PC-9 (cell line): ENCODE results near the gene NOX5. TPM values are rescaled to one million over a fixed set of nuclear protein-coding genes. Genes with fewer than 3 reads are reported as not detected.

Experiments used
- BruUV-seq: library from RNA; stranded (reverse); fragments of 400-500 nt; replicated peaks from 2 replicates; lab custom pipeline; 2021; lab: Mats Ljungman, UMichigan
- CTCF ChIA-PET: fragments of 300-600 bp; sonication (Branson Sonifier 250); formaldehyde crosslinking; loops from one replicate; lab custom pipeline; 2022; ENCODE audit warnings: antibody characterized with exemption; lab: Charles Lee
- POLR2A ChIA-PET: fragments of 300-600 bp; sonication (Branson Sonifier 250); formaldehyde crosslinking; loops from one replicate; lab custom pipeline; 2022; ENCODE audit warnings: antibody characterized with exemption; ENCODE audit not compliant: unreplicated experiment; lab: Charles Lee
- DNase-seq, 2 experiments: peaks; one replicate each; pipeline versions ENCODE4 v3.0.0 to v3.0.0-alpha.2; 2015 to 2022; ENCODE audit warnings: mixed read lengths in 1 of 2
- H2AFZ ChIP-seq: fragments of 200-600 bp; sonication (generic); 2 replicates; pipeline ENCODE4 v1.8.1; 2017; ENCODE audit warnings: antibody characterized with exemption
- H3F3A ChIP-seq: fragments of 200-600 bp; sonication (generic); 2 replicates; pipeline ENCODE4 v1.8.1; 2017; ENCODE audit warnings: antibody characterized with exemption, mild to moderate bottlenecking, low read depth; ENCODE audit not compliant: insufficient read depth
- H3K27ac ChIP-seq: fragments of 200-600 bp; sonication (generic); 2 replicates; pipeline ENCODE4 v1.6.1; 2016; ENCODE audit warnings: mixed run types
- H3K27me3 ChIP-seq: fragments of 200-600 bp; sonication (generic); 2 replicates; pipeline ENCODE4 v1.6.1; 2016; ENCODE audit warnings: low read depth, mixed run types; ENCODE audit not compliant: insufficient read depth
- H3K36me3 ChIP-seq: fragments of 200-600 bp; sonication (generic); 2 replicates; pipeline ENCODE4 v1.6.1; 2016; ENCODE audit warnings: low read depth, mixed run types
- H3K4me1 ChIP-seq: fragments of 200-600 bp; sonication (generic); replicated peaks from 2 replicates; pipeline ENCODE4 v1.6.1; 2016; ENCODE audit warnings: mixed run types; ENCODE audit not compliant: insufficient read depth
- H3K4me2 ChIP-seq: fragments of 200-600 bp; sonication (generic); 2 replicates; pipeline ENCODE4 v1.6.1; 2017; ENCODE audit warnings: mixed run types
- H3K4me3 ChIP-seq: fragments of 200-600 bp; sonication (generic); 2 replicates; pipeline ENCODE4 v1.6.1; 2016; ENCODE audit warnings: mixed run types
- H3K79me2 ChIP-seq: fragments of 200-600 bp; sonication (generic); 2 replicates; pipeline ENCODE4 v1.6.1; 2017; ENCODE audit warnings: low read depth, mixed run types
- H3K9me2 ChIP-seq: fragments of 200-600 bp; sonication (generic); 2 replicates; pipeline ENCODE4 v1.8.1; 2017; ENCODE audit warnings: mild to moderate bottlenecking; ENCODE audit not compliant: insufficient read depth
- H3K9me3 ChIP-seq: fragments of 200-600 bp; sonication (generic); 2 replicates; pipeline ENCODE4 v1.8.1; 2016; ENCODE audit warnings: low read depth; ENCODE audit not compliant: insufficient read depth
- H4K20me1 ChIP-seq: fragments of 200-600 bp; sonication (generic); 2 replicates; pipeline ENCODE4 v1.8.1; 2017; ENCODE audit not compliant: insufficient read depth
- EZH2 ChIP-seq: fragments of 200-600 bp; sonication (generic); IDR thresholded peaks from 2 replicates; pipeline ENCODE4 v1.8.0; 2017; ENCODE audit warnings: antibody characterized with exemption, low read depth
- intact Hi-C: fragments of 100-400 bp; cut with micrococcal nuclease; formaldehyde crosslinking; loops from one replicate; pipeline ENCODE4 v1.10.0; 2022; ENCODE audit not compliant: unreplicated experiment
- total RNA-seq: library from RNA; stranded (reverse); gene quantifications from 2 replicates; pipeline ENCODE4 v1.2.3, GENCODE V29; 2021
- TF ChIP-seq, protein P1 (sequence below): fragments of 200-600 bp; sonication (generic); conservative IDR thresholded peaks from 2 replicates; pipeline ENCODE4 v1.6.1; 2017; ENCODE audit warnings: mixed run types, antibody characterized with exemption, mild to moderate bottlenecking, moderate library complexity

The NOX5 gene
- total RNA-seq, 1 experiment from 2014 or later = 1.5 TPM

DNA sequence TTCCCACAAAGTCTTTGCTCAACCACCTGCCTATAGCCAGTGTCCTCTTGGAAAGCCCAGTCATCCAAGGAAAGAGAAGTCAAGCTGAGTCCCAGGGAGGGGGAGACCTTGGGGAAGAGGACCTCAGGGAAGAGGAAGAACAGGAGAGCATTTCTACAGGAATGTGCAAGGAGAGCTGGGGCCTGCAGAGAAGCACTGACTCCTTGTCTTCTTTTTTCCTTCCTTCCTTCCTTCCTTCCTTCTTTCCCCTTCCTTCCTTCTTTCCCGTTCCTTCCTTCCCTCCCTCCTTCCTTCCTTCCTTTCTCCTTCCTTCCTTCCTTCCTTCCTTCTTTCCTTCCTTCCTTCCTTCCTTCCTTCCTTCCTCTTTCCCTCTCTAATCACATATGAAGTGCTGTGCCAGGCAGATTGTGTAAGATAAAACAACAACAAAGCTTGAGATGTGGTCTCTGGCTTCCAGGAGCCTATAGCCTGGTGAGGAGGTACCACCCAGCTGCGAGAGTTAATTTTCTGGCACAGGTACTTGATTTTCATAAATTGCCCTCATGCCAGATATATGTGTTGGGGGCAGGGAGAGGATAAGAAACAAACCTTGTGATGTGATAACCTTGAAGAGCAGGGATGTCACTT lies 70.0 kb downstream of the NOX5 start:
- POLR2A ChIA-PET = no interaction called here
- no peak for TF ChIP-seq EZH2
- TF ChIP-seq, protein P1, sequence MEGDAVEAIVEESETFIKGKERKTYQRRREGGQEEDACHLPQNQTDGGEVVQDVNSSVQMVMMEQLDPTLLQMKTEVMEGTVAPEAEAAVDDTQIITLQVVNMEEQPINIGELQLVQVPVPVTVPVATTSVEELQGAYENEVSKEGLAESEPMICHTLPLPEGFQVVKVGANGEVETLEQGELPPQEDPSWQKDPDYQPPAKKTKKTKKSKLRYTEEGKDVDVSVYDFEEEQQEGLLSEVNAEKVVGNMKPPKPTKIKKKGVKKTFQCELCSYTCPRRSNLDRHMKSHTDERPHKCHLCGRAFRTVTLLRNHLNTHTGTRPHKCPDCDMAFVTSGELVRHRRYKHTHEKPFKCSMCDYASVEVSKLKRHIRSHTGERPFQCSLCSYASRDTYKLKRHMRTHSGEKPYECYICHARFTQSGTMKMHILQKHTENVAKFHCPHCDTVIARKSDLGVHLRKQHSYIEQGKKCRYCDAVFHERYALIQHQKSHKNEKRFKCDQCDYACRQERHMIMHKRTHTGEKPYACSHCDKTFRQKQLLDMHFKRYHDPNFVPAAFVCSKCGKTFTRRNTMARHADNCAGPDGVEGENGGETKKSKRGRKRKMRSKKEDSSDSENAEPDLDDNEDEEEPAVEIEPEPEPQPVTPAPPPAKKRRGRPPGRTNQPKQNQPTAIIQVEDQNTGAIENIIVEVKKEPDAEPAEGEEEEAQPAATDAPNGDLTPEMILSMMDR = no peak
- no peaks in the 10 kb centered on the region for H3K79me2 ChIP-seq
- peaks cover 86% of the 10 kb centered on the region for H3K4me1 ChIP-seq
- H3K4me2 ChIP-seq = no peak overlapping the region
- H3K4me3 ChIP-seq = no peak overlapping the region
- H3K9me2 ChIP-seq = no peaks in the 10 kb centered on the region
- no peaks in the 10 kb centered on the region for H3K9me3 ChIP-seq
- no peak overlapping the region for H2AFZ ChIP-seq
- no TSS peak for BruUV-seq
- H3K36me3 ChIP-seq = no peaks in the 10 kb centered on the region
- intact Hi-C loops = no loop called here
- no peaks in the 10 kb centered on the region for H4K20me1 ChIP-seq
- H3K27ac ChIP-seq = no peak overlapping the region
- CTCF ChIA-PET = no interaction called here
- no peaks in the 10 kb centered on the region for H3K27me3 ChIP-seq
- no peak for DNase-seq
- peaks cover 41% of the 10 kb centered on the region; the same call in 1 of the 2 replicates for H3F3A ChIP-seq

DNA sequence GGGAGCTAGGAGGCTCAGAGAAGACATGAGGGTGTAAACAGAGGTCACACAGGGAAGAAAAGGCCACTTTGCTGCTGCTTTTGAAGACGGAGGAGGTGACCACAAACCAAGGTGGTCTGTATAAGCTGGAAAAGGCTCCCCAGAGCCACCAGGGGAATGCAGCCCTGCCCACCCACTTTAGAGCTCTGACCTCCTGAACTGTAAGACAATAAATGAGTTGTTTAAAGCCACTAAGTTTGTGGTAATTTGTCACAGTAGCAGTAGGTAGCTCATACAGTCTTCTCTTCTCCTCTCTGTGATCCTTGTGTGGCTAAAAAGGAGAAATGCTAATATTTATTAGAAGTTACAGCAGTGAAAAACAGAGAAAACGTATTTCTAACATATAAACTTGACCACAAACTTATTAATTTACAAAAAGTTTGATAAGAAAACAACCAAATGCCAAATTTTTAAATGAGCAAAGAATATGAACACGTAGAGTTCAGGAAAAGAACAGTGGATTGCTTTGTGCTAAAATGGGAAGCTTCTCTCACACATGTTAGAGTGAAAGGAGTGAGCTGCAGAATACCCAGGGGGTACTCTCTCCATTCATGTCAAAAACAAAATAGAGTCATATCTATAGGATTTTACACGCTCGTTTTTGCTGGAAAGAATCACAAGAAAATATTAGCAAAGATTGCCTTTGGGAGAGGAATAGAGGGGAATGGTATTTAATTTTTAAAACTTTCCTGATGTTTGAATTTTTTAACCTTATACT lies 71.0 kb downstream of the NOX5 start:
- ChIA-PET CTCF (interaction anchor here (0.6 kb wide), 1 partner anchor 20 kb away, joined by 3 read pairs; no protein-coding TSS in a partner anchor), POLR2A (interaction anchor here (0.7 kb wide), 1 partner anchor 1323 kb away, joined by 11 read pairs; no protein-coding TSS in a partner anchor)
- H3K4me3 ChIP-seq = no peak overlapping the region
- H2AFZ ChIP-seq = no peak overlapping the region
- H3K4me2 ChIP-seq = no peak overlapping the region
- H3K9me3 ChIP-seq = no peaks in the 10 kb centered on the region
- TF ChIP-seq EZH2 = no peak
- TF ChIP-seq, protein P1 = no peak
- no peaks in the 10 kb centered on the region for H3K9me2 ChIP-seq
- H3K27me3 ChIP-seq = no peaks in the 10 kb centered on the region
- intact Hi-C loops = no loop called here
- H3F3A ChIP-seq = peaks cover 41% of the 10 kb centered on the region; the same call in 1 of the 2 replicates
- no peaks in the 10 kb centered on the region for H4K20me1 ChIP-seq
- no peaks in the 10 kb centered on the region for H3K79me2 ChIP-seq
- DNase-seq = no peak
- H3K4me1 ChIP-seq = peaks cover 91% of the 10 kb centered on the region
- H3K36me3 ChIP-seq = no peaks in the 10 kb centered on the region
- no peak overlapping the region for H3K27ac ChIP-seq
- no TSS peak for BruUV-seq

DNA sequence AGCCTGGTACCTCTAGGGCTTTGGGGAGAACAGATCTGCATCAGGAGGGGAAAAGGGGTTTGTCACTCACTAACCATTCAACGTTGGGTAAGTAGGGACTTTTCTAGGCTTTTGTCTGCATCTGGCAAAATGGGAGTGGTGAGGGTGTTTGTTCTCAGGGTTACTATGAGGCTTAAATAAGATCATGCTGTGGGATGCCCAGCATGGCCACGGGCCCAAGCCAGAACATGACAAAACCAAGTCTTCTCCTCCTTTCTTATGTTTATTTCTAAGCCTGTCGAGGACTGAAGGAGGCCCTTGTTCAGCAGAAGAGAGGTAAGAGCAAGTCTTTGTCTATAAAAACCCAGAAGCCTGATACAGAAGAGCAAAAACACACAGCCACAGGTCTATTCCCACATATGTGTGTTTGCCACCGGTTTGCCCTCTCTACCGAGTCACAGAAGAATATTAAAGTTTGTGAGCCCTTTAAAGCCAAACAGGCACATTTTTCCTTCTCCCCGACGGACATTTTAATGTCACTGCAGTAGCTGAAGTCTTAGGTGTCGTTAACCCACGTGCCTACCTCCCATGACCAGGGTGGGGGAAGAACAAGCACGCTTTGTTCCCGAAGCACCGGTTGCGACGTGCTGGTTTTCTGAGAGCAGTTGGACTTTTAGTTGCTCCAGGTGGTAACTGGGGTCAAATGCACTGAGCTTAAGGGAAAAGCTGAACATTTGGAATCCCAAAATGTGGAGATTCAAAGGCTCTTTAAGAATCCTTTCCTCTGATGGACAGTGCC lies 72.1 kb downstream of the NOX5 start:
- Histone ChIP-seq H3K4me1 (peaks cover 91% of the 10 kb centered on the region), H3K4me2 (peak overlapping the region; percentile 73), H3F3A (peaks cover 42% of the 10 kb centered on the region), H4K20me1 (no peaks in the 10 kb centered on the region), H2AFZ (no peak overlapping the region), H3K79me2 (no peaks in the 10 kb centered on the region), H3K36me3 (no peaks in the 10 kb centered on the region), H3K9me3 (no peaks in the 10 kb centered on the region), H3K27me3 (no peaks in the 10 kb centered on the region), H3K27ac (peak overlapping the region; percentile 93; the same call in 1 of the 2 replicates), H3K9me2 (no peaks in the 10 kb centered on the region), H3K4me3 (no peak overlapping the region)
- intact Hi-C loops = no loop called here
- DNase-seq = no peak
- ChIA-PET POLR2A (interaction anchor here (1.4 kb wide), 1 partner anchor 74 kb away, joined by 6 read pairs; the partner anchor contains the start of gene GLCE), CTCF (no interaction called here)
- TF ChIP-seq EZH2 = no peak
- TF ChIP-seq, protein P1 = no peak
- no TSS peak for BruUV-seq
